GM12872 (cell line): Measurements from ENCODE around the gene BTG3.

Experiments used
- CTCF ChIP-seq: IDR thresholded peaks from 3 replicates; pipeline ENCODE4 v1.5.1; 2011; ENCODE audit warnings: low read depth, mild to moderate bottlenecking, low read length, moderate library complexity; ENCODE audit not compliant: insufficient read depth

The BTG3 gene

GRCh38 chr21:17644186-17644585 is 31.5 kb upstream of the BTG3 start:
- no peak for TF ChIP-seq CTCF

GRCh38 chr21:17640821-17641220 is 28.1 kb upstream of the BTG3 start:
- no peak for TF ChIP-seq CTCF

GRCh38 chr21:17636711-17637110 is 24.0 kb upstream of the BTG3 start:
- TF ChIP-seq CTCF = no peak

GRCh38 chr21:17631195-17631594 is 18.5 kb upstream of the BTG3 start:
- no peak for TF ChIP-seq CTCF

- TF ChIP-seq CTCF = no peak
Observed at GRCh38 chr21:17622018-17622417, 9.3 kb upstream of the BTG3 start.

- no peak for TF ChIP-seq CTCF
Observed at GRCh38 chr21:17616831-17617230, 4.1 kb upstream of the BTG3 start.

- no peak for TF ChIP-seq CTCF
Observed at GRCh38 chr21:17613242-17613676, 558 bp upstream of the BTG3 start.
